ENCODE data around the gene SWAP70. TPM values are rescaled to one million over a fixed set of nuclear protein-coding genes. Genes with fewer than 3 reads are reported as not detected.

SWAP70 gene
- total and polyA plus RNA-seq, 9 of the 15 experiments (the other 6 are each of a cell fraction or from before 2014, with no cell fraction given): 1.7 to 4.9 (median 3.9) TPM

GRCh38 chr11:9722893-9723292, 59.0 kb downstream of the SWAP70 start:
- CTCF ChIA-PET (ENCODE audit: low intra/inter-chr PET ratio): no interaction called here
- DNase-seq (ENCODE audit: extremely low read depth in 1 of 4, low spot score in 3 of 4): no peak
- Histone ChIP-seq H3K4me2 (ENCODE audit: insufficient read depth, low read length) (no peak overlapping the region), H3K9me3 (replicated peaks; ENCODE audit: control insufficient read depth, insufficient read depth, low read depth, low read length) (no peaks in the 10 kb centered on the region), H4K20me1 (replicated peaks; ENCODE audit: control insufficient read depth, insufficient read depth, low read length) (no peaks in the 10 kb centered on the region), H3K79me2 (ENCODE audit: control insufficient read depth, insufficient read depth, low read length) (no peaks in the 10 kb centered on the region), H3K4me3 (no peak overlapping the region), H2AFZ (ENCODE audit: low read depth, low read length) (no peak overlapping the region), H3K27ac (ENCODE audit: extremely low read depth, low read depth, low read length) (no peak overlapping the region), H3K36me3 (ENCODE audit: control insufficient read depth, insufficient read depth, low read length) (no peaks in the 10 kb centered on the region; the same call in 2 of the 3 replicates), H3K9ac (ENCODE audit: insufficient read depth in 1 of 2, low read depth in 2 of 2, low read length in 2 of 2) (no peak overlapping the region), H3K4me1 (replicated peaks in 1 of 2; ENCODE audit: control insufficient read depth in 2 of 2, insufficient read depth in 2 of 2, low read length in 2 of 2) (no peaks in the 10 kb centered on the region; a peak in 1 of 5 replicates), H3K9me1 (ENCODE audit: control insufficient read depth, insufficient read depth, low read length) (no peaks in the 10 kb centered on the region), H3K27me3 (ENCODE audit: control insufficient read depth in 2 of 2, insufficient read depth in 2 of 2, low read length in 2 of 2) (no peaks in the 10 kb centered on the region)
- no peak for ATAC-seq
- POLR2A ChIA-PET: interaction anchor here (0.6 to 0.7 kb wide), 2 partner anchors 14 to 311 kb away, joined by 3 to 4 read pairs; no protein-coding TSS in a partner anchor
- in situ Hi-C loops (cut with MboI): no loop called here
- BruUV-seq (replicated peaks): no TSS peak
- intact Hi-C loops (cut with micrococcal nuclease): no loop called here
- 0% methylated on average over 2 of the region's 2 CpGs for WGBS (ENCODE audit: insufficient coverage, low coverage, missing lambda C conversion rate)
- no peak for FAIRE-seq
- TF ChIP-seq THRAP3 (IDR thresholded peaks at IDR 0.05; ENCODE audit: borderline replicate concordance) (no peak), CUX1 (CRISPR knock-in tag; IDR thresholded peaks at IDR 0.05) (no peak), MBD2 (IDR thresholded peaks at IDR 0.05; ENCODE audit: borderline replicate concordance, low read depth) (no peak), SP1 (CRISPR knock-in tag; IDR thresholded peaks at IDR 0.05) (no peak), CAMTA2 (CRISPR knock-in tag; conservative IDR thresholded peaks at IDR 0.05) (no peak), ZNF384 (IDR thresholded peaks at IDR 0.05; ENCODE audit: low read depth, low read length) (no peak), HDAC2 (IDR thresholded peaks at IDR 0.05) (no peak), NR2F6 (CRISPR knock-in tag; IDR thresholded peaks at IDR 0.05) (no peak), NELFE (IDR thresholded peaks at IDR 0.05; ENCODE audit: insufficient read depth, insufficient read length) (no peak), HOMEZ (CRISPR knock-in tag; IDR thresholded peaks at IDR 0.05) (no peak), PRMT5 (CRISPR knock-in tag; IDR thresholded peaks at IDR 0.05) (no peak), FOS (IDR thresholded peaks at IDR 0.05; ENCODE audit: extremely low read depth, insufficient read length) (no peak), ZKSCAN1 (IDR thresholded peaks at IDR 0.05; ENCODE audit: low read depth, low read length) (no peak), HOXB6 (CRISPR knock-in tag; IDR thresholded peaks at IDR 0.05; ENCODE audit: borderline replicate concordance) (no peak), ZFP1 (CRISPR knock-in tag; IDR thresholded peaks at IDR 0.05) (no peak), MYNN (IDR thresholded peaks at IDR 0.05) (no peak), MYNN (CRISPR knock-in tag; IDR thresholded peaks at IDR 0.05) (no peak), ZNF316 (IDR thresholded peaks at IDR 0.05) (no peak), NCOA1 (IDR thresholded peaks at IDR 0.05; ENCODE audit: low read depth) (no peak)

Data from K562 (cell line).